Large intestine (tissue), 12 donors: ENCODE data around the gene ANXA11. TPM values are rescaled to one million over a fixed set of nuclear protein-coding genes. Genes with fewer than 3 reads are reported as not detected.
"Not testable (repeated sequence)": the region's sequence is repeated elsewhere in the genome, so short reads cannot be mapped to it uniquely, and the experiment has no call there.

ENCODE experiments used
- DNase-seq, 2 donors: peaks; one replicate each; pipeline versions ENCODE4 v3.0.0 to v3.0.0-alpha.2; 2013
- H3K27ac ChIP-seq: one replicate; pipeline ENCODE4 v1.5.1; 2013; ENCODE audit warnings: low read length
- H3K27me3 ChIP-seq: 2 replicates; pipeline ENCODE4 v1.6.1; 2013; ENCODE audit warnings: low read length; ENCODE audit not compliant: control insufficient read depth, insufficient read depth
- H3K36me3 ChIP-seq: 2 replicates; pipeline ENCODE4 v1.6.1; 2013; ENCODE audit warnings: low read length; ENCODE audit not compliant: control insufficient read depth, insufficient read depth
- H3K4me1 ChIP-seq: one replicate; pipeline ENCODE4 v1.6.1; 2013; ENCODE audit warnings: low read length; ENCODE audit not compliant: control insufficient read depth, insufficient read depth
- H3K4me3 ChIP-seq: one replicate; pipeline ENCODE4 v1.5.1; 2013; ENCODE audit warnings: low read length
- H3K9me3 ChIP-seq: one replicate; pipeline ENCODE4 v1.6.1; 2013; ENCODE audit warnings: mild to moderate bottlenecking, low read depth, low read length, moderate library complexity; ENCODE audit not compliant: control insufficient read depth
- WGBS: methylation state at CpG from one replicate; pipeline ENCODE4 v1.1.5; 2013; ENCODE audit warnings: low lambda C conversion rate; ENCODE audit not compliant: insufficient coverage; 5-methylcytosine and 5-hydroxymethylcytosine counted together
- long read RNA-seq, 11 donors: transcript quantifications; one replicate each; lab custom pipeline, GENCODE V29; 2026
- polyA plus RNA-seq: library from polyadenylated mRNA; unstranded; fragments of 120-200 nt; gene quantifications from one replicate; pipeline ENCODE4 v1.2.1, GENCODE V29; 2013

Gene ANXA11
- polyA plus RNA-seq = 101 TPM
- long read RNA-seq, donor 1, full-length matches to known transcripts = 19 of 19 reads
- long read RNA-seq, donor 1, partial matches to known transcripts = 0 of 19 reads
- long read RNA-seq, donor 1, other reads (novel, unspliced or antisense) = 0 of 19 reads
- long read RNA-seq, donor 2, full-length matches to known transcripts = 36 of 82 reads
- long read RNA-seq, donor 2, partial matches to known transcripts = 46 of 82 reads
- long read RNA-seq, donor 2, other reads (novel, unspliced or antisense) = 0 of 82 reads
- long read RNA-seq, donor 3 = 0 reads
- long read RNA-seq, donor 4, full-length matches to known transcripts = 1 of 1 reads
- long read RNA-seq, donor 4, partial matches to known transcripts = 0 of 1 reads
- long read RNA-seq, donor 4, other reads (novel, unspliced or antisense) = 0 of 1 reads
- long read RNA-seq, donor 5, full-length matches to known transcripts = 18 of 18 reads
- long read RNA-seq, donor 5, partial matches to known transcripts = 0 of 18 reads
- long read RNA-seq, donor 5, other reads (novel, unspliced or antisense) = 0 of 18 reads
- long read RNA-seq, donor 6, full-length matches to known transcripts = 23 of 67 reads
- long read RNA-seq, donor 6, partial matches to known transcripts = 44 of 67 reads
- long read RNA-seq, donor 6, other reads (novel, unspliced or antisense) = 0 of 67 reads
- long read RNA-seq, donor 7, full-length matches to known transcripts = 9 of 9 reads
- long read RNA-seq, donor 7, partial matches to known transcripts = 0 of 9 reads
- long read RNA-seq, donor 7, other reads (novel, unspliced or antisense) = 0 of 9 reads
- long read RNA-seq, donor 8, full-length matches to known transcripts = 22 of 50 reads
- long read RNA-seq, donor 8, partial matches to known transcripts = 23 of 50 reads
- long read RNA-seq, donor 8, other reads (novel, unspliced or antisense) = 5 of 50 reads
- long read RNA-seq, donor 9, full-length matches to known transcripts = 22 of 36 reads
- long read RNA-seq, donor 9, partial matches to known transcripts = 8 of 36 reads
- long read RNA-seq, donor 9, other reads (novel, unspliced or antisense) = 6 of 36 reads
- long read RNA-seq, donor 10, full-length matches to known transcripts = 25 of 55 reads
- long read RNA-seq, donor 10, partial matches to known transcripts = 30 of 55 reads
- long read RNA-seq, donor 10, other reads (novel, unspliced or antisense) = 0 of 55 reads
- long read RNA-seq, donor 11, full-length matches to known transcripts = 13 of 13 reads
- long read RNA-seq, donor 11, partial matches to known transcripts = 0 of 13 reads
- long read RNA-seq, donor 11, other reads (novel, unspliced or antisense) = 0 of 13 reads

DNA sequence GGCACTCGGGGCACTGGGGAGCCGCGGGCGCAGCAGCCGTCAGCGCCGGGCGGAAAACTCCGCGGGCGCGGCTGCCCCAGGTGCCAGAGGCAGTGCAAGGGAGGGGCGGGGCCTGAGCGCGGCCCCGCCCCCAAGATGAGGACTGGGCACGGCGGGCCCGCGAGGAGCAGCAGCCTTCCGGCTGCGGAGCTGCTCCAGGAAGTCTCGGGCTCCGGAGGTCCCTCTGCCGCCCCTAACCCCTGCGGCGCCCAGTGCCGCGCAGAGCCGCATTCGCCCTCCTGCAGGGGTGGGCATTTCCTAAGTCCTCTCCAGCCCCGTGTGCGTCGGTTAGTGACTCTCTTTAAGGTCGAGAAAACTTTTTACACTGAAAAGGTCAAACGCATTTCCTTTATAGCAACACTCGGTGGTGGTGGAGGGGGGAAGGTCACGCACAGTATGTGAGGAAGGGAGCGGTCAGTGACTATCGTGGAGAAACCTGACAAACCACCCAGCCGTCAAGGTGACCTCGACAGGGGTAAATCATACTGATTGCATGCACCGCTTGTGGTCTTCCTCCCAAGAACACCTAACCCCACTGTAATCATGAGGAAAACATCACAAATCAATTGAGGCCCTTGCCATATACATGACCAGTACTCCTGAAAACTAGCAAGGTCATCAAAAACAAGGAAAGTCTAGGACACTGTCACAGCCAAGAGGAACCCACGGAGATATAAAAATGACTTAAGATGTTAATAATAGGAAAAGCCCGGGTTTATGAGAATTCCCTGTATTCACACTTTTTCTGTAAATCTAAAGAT, at the start of gene ANXA11:
TSS of gene ANXA11 (minus strand) at position 61 of the 800 bp plus-strand sequence. CDS start 32,676 bp downstream, outside the sequence.
- peaks cover 59% of the 10 kb centered on the region for H3K4me1 ChIP-seq

DNA sequence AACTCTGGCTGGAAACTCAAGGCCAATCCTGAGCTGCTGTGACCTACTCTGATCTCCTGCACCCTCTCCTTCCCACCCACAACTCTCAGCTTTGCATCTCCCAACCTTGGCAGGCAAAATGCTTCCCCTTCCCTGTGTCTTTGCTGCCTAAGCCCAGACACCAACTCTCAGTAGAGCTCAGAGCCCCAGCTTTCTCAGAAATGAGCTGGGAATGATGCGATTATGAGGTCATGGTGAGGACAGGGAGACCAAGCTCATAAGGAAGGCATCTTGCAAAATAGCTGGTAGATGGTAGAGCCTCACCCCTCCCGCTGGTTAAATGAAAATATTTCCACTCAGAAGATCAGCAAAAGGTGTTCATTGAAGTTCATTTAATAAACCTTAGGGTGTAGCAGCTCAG, 49.4 kb upstream of the ANXA11 start:
- H3K27me3 ChIP-seq, DNase-seq, H3K4me1 ChIP-seq, H3K36me3 ChIP-seq, H3K4me3 ChIP-seq, H3K9me3 ChIP-seq, H3K27ac ChIP-seq: not testable (repeated sequence)
- no CpG with 5 or more reads among the region's 2 CpGs for WGBS

More for the DNA sequence above, at the start of gene ANXA11:
- Histone ChIP-seq H3K4me3 (peak within 1 kb of the TSS; percentile 76), H3K9me3 (peaks cover 3% of the 10 kb centered on the region), H3K27me3 (no peaks in the 10 kb centered on the region), H3K36me3 (peaks cover 3% of the 10 kb centered on the region), H3K27ac (peak within 1 kb of the TSS; percentile 99)
- WGBS = 35% methylated on average over 4 of the region's 45 CpGs
- peak; percentile 78 to 91 for DNase-seq

DNA sequence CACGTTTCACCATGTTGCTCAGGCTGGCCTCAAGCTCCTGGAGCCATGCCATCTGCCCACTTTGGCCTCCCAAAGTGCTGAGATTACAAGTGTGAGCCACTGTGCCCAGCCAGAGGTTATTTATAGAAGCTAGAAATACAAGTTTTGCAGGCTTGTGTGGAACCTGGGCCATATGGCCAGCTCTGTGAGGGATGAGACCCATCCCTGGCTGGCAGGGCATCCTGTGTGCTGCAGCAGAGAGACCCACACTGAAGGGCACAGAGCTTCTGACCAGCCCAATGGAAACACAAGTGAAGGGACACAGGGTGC, 48.6 kb upstream of the ANXA11 start:
- no CpG with 5 or more reads among the region's 1 CpG for WGBS
- H3K9me3 ChIP-seq, H3K27ac ChIP-seq, H3K4me1 ChIP-seq, H3K27me3 ChIP-seq, H3K36me3 ChIP-seq, DNase-seq, H3K4me3 ChIP-seq: not testable (repeated sequence)

DNA sequence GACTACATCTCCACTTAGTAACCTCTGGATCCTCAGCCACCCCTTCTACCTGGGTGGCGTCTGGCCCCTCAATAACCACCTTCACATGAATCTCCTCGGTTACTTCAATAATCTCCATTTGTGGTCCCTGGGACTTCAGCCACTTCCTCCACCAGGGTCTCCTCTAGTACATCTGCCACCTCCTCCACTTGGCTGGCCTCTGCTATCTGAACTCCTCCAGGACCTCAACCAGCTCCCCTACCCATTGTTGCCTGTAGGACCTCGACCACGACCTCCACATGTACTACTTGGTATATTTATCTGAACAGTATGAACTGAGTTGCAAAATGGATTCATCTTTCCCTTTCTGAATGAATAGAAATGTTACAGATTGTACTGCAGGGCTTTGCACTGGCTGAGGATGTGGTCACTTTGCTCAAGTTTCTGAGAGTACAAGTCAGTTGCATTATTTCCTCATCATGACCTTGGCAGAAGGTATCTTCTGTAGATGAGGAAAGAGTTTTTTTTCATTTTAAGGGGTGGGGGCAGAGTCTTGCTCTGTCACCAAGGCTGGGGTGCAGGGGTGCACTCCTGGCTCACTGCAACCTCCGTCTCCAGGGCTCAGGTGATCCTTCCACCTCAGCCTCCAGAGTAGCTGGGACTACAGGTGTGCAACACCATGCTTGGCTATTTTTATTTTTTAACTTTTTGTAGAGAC, 48.1 kb upstream of the ANXA11 start:
- H3K27ac ChIP-seq = no peak overlapping the region
- WGBS = 90% methylated on average over 2 of the region's 5 CpGs

DNA sequence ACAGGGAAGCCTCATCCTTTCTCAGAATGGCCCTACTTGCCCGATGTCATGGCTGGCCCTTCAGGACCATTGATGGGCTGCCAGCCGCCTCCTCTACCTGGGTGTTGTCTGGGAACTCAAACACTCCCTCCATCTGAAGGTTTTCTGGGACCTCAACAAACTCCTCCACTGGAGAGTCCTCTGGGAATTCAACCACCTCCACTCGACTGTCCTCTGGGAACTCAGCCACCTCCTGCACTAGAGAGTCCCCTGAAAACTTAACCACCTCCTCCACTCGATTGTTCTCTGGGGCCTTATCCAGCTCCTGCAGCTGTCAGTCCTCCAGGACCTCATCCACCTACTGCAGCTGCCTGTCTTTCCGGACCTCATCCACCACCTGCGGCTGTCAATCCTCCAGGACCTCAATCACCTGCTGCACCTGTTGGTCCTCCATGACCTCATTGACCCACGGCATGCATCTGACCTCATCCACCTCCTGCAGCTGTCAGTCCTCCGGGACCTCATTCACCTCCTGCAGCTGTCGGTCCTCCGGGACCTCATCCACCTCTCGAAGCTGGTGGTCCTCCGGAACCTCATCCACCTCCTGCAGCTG, 47.1 kb upstream of the ANXA11 start:
- no peaks in the 10 kb centered on the region for H3K9me3 ChIP-seq
- H3K27ac ChIP-seq = no peak overlapping the region
- 60% methylated on average over 1 of the region's 12 CpGs for WGBS
- no peak overlapping the region for H3K4me3 ChIP-seq
- H3K36me3 ChIP-seq = no peaks in the 10 kb centered on the region
- no peak for DNase-seq
- no peaks in the 10 kb centered on the region for H3K4me1 ChIP-seq
- peaks cover 2% of the 10 kb centered on the region for H3K27me3 ChIP-seq

More for the DNA sequence above, 48.1 kb upstream of the ANXA11 start:
- Histone ChIP-seq H3K27me3 (peaks cover 2% of the 10 kb centered on the region), H3K4me3 (no peak overlapping the region), H3K9me3 (no peaks in the 10 kb centered on the region), H3K4me1 (no peaks in the 10 kb centered on the region), H3K36me3 (no peaks in the 10 kb centered on the region)
- DNase-seq = no peak

GRCh38 chr10:80251703-80252280, 46.5 kb upstream of the ANXA11 start:
- not testable (repeated sequence) for H3K9me3 ChIP-seq, H3K4me3 ChIP-seq, H3K36me3 ChIP-seq, H3K27me3 ChIP-seq, DNase-seq, H3K27ac ChIP-seq, H3K4me1 ChIP-seq
- WGBS = no CpG with 5 or more reads among the region's 4 CpGs

DNA sequence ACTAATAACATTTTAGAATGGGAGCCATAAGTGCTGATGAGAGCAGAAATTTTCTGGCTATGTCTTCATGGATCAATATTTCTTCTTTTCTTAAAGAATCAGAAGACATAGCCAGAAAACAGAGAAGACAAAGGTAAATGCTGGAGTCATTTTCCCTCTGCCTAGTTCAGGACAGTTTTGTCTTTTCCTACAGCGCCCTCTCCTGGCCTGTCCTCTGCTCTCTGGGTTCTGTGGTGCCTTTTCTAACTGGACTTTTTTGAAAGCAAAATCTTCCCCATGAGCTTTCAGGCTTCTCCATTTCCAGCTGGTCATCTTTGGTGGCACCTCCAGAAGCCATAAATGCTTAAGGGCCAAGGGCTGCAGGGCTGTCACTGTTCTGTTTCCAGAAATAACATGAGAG, 45.1 kb upstream of the ANXA11 start:
- not testable (repeated sequence) for H3K27me3 ChIP-seq, H3K4me1 ChIP-seq, H3K9me3 ChIP-seq, H3K27ac ChIP-seq, H3K36me3 ChIP-seq, H3K4me3 ChIP-seq, DNase-seq
- WGBS = no CpG with 5 or more reads among the region's 1 CpG

- H3K36me3 ChIP-seq, H3K4me3 ChIP-seq, H3K9me3 ChIP-seq, DNase-seq, H3K4me1 ChIP-seq, H3K27ac ChIP-seq, H3K27me3 ChIP-seq: not testable (repeated sequence)
- no CpG with 5 or more reads among the region's 4 CpGs for WGBS
These were observed 44.6 kb upstream of the ANXA11 start for GRCh38 chr10:80249906-80250305.

GRCh38 chr10:80247611-80248010, 42.3 kb upstream of the ANXA11 start:
- not testable (repeated sequence) for H3K36me3 ChIP-seq, DNase-seq, H3K4me1 ChIP-seq, H3K4me3 ChIP-seq, H3K27ac ChIP-seq, H3K27me3 ChIP-seq, H3K9me3 ChIP-seq
- WGBS = no CpG with 5 or more reads among the region's 20 CpGs
